Fibroblast of the conjunctiva (primary cell): ENCODE data around the gene LMCD1.

Source experiments
- DNase-seq: peaks from one replicate; pipeline ENCODE4 v3.0.0-alpha.2; 2010; ENCODE audit warnings: low read depth

Gene LMCD1, protein sequence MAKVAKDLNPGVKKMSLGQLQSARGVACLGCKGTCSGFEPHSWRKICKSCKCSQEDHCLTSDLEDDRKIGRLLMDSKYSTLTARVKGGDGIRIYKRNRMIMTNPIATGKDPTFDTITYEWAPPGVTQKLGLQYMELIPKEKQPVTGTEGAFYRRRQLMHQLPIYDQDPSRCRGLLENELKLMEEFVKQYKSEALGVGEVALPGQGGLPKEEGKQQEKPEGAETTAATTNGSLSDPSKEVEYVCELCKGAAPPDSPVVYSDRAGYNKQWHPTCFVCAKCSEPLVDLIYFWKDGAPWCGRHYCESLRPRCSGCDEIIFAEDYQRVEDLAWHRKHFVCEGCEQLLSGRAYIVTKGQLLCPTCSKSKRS

DNA sequence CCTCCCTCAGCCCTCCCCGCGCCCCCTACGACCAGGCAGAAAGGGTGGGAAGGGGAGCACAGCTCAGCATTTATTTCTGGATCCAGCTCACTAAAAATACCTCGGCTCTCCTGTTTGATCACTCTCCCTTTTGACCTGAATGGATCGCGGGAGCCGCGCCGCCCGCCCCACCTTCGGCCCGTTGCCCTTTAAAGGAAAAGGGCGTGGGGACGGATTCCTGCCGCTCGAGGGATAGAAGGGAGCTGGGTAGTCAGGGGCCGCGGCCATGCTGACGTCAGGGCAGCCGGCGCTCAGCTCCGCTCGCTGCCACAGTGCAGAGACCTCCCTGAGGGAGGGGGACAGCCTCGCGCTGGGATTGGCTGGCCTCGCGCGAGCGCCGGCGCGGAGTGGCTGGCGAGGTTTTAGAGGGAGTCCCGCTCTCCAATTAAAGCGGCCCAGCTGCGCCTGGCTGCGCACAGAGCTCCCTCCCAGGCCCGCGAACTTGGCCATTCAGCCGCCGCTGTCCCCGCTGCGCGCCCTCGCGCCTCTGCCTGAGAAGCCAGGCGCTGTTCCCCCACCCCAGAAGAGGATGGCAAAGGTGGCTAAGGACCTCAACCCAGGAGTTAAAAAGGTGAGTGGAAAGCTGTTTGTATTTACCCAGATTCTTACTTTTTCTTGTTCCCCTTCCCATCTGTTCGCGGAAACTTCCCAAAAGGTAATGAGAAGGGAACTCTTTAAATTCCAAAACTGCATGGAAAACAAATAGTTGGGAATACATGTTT lies at the start of gene LMCD1:
Gene LMCD1 (plus strand): TSS at position 453 of the 761 bp plus-strand sequence. CDS start 116 bp downstream, at position 569.
- peak; percentile 88 for DNase-seq

DNA sequence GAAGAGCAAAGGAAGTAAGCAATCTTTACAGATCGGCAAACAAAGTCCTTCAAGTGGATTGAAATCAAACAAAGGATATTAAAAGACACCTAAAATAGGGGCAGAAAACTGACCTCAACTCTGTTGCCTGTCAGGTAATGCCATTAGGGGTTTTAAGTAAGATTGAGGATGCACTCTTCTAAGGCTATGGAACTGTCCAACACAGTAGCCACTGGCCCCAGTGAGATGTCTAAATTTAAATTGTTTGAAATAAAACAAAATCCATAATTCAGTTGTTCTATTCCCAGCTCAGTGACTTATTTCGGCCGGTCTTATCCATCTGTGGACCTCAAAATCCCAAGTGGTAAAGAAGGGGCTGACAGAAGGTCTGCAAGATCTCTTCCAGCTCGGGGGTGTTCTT lies 49.5 kb upstream of the LMCD1 start:
- DNase-seq: no peak

DNA sequence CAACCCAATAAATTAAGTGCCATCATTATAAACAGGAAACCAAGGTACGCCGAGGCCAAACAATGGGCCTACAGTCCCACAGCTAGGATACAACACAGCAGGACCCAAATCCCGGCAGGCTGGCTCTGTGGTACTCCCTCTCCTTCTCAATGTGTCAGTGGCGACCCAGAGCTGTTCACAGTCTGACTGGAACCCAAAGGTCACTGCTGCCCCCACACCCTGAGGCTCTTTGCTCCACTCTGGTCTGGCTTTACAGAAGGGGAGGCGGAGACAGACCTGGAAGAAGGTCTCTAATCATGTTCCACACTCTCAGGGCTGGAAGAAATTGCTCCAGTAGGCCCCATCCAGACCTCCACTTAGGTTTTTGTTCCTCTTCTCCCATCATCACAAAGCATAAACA lies 48.5 kb upstream of the LMCD1 start:
- no peak for DNase-seq

DNA sequence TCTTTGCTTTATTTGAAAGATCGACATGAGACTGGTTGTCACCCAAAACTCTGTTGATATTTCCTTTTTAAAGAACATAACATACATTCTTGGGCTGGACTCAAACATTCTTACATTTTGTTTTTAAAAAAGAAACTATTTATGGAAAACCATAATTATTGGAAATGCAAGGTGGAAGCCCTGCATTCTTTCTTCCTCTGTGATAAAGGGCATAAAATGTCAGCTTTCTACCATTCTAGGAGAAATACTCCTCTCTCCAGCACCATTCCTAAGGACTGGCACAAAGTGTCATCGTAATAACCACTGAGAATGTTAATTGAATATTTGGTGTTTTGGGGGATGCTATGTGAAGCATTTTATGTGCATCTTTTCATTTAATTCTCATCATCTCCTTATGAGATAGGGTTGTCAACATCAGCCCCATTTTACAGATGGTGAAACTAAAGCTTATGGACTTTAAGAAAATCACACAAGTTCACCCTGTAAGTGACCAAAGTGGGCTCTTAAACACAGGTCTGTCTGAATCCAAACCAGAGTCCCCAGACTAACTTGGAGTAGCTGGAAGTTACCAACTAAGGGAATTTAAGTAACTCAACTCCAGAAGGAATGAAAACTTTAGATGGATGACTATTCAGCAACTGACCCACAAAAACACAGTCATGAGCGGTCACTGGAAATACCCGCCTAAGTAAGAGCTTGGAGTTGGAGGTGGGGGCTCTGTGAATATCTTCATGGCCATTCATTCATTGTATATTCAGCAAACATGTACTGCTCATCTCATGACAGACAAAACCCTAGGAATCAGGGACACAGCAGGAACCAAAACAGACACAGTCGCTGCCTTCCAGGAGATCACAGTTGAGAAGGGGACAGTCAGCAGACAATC lies 45.9 kb upstream of the LMCD1 start:
- DNase-seq: no peak

DNA sequence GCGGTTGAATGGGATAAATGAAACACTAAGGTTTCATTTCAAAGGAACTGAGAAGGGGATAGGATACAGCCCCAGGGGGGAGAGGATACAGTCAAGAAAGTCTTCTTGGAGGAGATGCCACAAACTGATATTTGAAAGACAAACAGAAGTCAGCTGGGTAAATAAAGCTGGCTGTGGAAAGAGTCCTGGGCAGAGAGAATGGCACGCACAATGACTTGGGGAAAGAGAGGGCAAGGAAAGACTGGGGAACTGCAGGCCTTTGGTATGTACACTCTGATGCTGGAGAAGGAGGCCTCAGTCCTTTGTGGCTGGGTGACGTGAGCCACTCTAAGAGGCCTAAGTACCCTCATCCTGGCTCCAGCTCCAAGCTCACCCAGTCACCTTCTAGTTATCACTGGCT lies 45.2 kb upstream of the LMCD1 start:
- DNase-seq: no peak

DNA sequence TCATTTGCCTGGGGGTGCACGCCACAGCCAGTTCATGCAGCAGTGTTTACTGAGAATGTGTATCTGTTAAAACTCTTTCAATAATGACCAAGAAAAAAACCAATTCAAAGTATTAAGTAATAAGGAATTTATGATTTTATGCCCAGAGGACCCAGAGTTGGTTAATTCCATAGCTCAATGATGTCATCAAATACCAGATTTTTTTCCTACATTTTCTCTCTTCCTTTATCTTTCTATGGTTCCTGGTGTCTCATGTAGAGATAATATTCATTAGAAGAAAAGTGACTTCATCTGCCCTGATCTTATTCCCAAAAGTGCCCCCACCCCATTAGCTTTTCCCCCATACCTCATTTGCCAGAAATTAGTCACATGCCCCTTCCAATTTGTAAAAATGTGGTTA lies 44.6 kb upstream of the LMCD1 start:
- no peak for DNase-seq

DNA sequence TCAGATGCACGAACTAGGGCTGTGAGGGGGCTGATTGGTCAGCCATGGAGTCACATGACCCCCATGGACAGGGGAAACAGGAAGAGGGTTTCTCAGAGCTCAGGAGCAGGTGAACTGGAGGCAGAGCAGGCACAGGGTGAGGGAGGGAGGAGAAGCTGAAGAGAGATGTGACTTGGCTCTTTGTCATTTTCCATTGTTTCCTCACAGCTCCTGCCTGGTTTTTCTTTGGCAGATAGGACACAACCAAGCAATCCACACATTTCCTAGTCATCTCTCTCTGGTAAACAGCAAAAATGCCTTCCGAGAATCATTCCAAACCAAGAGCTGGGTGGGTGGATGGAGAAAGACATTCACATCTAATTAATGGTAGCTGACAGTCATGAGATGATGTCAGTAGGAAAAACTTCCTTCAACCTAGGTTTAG lies 43.4 kb upstream of the LMCD1 start:
- no peak for DNase-seq

DNA sequence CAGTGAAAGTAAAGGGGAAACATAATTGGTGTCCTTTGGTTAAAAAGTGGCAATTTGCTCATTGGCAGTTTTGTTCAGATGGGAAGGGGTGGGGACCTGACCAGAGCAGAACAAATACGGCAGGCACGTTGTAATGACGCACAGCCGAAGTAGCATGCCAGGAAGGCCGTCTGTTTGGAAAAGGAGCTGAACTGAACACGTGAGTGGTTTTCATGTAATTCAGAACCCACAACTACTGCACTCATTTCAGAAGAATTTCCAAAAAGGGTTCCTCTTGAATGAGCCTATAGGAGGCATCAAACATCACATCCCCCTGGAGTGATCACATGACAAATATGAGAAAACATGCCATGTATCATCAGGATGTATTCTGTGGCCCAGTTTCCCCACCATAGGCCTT lies 42.9 kb upstream of the LMCD1 start:
- peak; percentile 49 for DNase-seq

DNA sequence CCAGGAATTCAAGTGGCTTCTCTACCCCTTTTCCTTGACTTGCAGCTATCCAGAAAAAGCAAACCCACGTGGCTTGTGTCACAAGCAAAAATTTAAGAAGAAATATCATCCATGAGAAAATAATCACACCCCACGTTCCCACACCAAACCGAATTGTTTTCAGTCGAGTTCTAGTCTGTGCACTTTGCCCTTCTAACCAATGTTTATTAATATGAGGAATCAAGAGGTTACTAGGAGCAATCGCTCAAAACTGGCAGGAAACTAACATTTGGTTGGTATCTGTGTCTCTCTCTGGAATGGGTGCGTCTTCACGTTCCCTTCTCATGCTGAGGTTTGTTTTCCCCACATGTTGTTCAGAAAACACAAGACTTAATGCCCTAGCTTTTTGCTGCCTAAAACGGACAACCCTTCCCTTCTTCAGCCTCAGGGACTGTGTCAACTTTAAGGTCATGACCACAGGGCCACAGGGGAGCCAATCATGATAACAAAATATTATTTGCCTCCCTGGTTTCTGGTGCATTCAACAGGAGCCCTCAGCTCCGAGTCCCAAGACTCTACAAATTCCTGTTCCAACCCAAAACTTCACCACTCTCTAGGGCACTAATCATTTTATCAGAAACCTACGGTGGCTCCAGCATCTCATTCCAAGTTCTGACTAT lies 41.4 kb upstream of the LMCD1 start:
- no peak for DNase-seq

DNA sequence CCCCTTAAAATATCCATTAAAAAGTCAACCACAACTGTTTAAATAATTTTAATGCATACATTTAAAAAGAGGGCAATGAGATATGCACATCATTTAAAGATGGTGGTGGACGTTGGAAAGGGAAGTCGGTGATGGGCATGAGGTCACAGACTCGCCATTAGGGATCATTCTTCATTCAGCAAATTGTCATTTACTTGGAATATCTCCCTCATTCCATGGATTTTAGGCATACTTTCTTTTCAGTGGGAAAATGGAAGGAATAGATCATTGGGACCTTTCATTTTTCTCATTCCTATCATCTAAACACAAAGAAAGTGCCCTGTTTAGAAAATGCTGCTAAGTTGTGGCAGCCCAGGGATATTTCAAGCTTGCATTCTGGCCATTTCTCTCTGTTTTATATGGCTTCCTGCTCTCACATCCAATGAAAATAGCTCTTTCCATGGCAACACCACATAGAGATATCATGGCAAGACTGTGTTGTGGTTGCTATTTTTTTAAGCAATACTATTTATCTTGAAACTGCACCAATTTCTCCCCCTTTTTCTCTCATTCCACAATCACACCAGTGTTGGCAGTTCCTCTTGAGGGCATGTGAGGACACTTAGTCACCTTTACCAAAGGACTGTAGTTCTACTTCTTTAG lies 40.7 kb upstream of the LMCD1 start:
- DNase-seq: peak; percentile 18

DNA sequence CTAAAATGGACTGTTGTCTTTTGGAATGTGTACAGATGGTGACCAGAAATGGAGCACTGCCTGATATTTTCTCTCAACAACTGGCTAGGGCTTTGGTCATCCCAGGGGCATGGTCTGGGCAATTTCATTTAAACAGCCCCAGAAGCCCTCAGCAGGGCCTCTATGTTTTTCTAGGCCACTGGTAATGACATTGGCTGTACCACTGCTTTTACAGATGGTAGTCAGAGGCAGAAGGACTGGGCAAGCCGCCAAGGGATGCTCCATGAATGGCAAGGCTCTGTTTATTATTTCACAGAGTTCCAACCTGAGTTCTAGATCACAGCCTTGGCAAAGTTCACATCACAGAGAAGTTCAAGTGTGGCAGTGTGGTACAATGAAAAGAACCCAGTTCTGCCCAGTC lies 37.0 kb upstream of the LMCD1 start:
- no peak for DNase-seq

DNA sequence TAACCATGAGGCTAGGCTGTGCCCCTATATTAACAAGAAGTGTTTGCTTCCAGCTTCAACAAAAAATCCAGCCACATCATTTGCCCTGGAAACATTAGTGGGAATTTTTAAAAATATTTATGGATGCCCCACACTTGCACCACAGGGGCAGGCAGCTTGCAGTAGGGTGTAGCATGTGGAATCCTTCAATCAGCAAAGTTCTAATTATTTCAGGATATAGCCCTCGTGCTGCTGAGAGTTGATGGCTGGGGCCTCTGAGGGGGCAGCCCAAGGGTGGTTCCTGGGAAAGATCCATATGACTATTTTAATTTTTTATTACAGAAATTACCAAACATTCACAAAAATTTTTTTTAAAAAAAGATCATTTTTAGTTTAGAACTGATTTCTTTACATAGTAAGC lies 35.1 kb upstream of the LMCD1 start:
- no peak for DNase-seq

DNA sequence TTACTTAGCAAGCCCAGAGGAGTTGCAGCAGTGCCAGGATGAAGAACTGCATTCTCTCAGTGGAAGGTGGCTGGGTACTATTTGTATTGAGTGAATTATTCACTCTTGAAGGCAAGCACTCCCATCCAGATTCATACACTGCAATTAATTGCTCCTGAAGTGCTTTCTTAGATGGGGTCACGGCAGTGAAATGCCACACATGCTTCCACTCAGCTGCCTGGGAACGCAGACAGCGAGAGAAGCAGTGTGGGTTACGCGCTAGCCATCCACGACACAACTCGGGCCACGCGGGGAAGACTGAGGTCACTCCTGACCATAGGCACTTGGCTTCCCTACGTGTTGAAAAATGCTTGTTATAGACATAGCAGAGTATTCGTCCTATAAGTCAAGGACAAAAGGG lies 30.8 kb upstream of the LMCD1 start:
- no peak for DNase-seq

DNA sequence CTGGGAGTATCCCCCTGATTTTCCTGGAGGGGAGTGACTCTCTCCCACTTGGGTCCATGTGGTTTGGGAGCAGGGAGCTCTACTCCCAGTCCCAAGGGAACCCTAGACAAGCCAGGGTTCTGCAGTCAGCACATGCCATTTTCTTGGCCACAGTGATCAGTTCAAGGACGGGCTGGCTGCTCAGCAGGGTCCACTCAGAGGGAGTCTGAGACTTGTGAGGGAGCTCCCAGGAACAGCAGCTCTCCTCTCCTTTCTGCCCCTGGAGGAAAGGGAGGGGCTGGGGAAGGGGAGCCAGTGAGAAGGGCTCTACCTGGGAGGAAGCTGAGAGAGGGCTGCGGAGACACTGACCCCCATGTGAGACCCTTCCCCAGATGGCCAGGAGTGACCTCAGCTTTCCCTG lies 29.1 kb upstream of the LMCD1 start:
- DNase-seq: no peak

DNA sequence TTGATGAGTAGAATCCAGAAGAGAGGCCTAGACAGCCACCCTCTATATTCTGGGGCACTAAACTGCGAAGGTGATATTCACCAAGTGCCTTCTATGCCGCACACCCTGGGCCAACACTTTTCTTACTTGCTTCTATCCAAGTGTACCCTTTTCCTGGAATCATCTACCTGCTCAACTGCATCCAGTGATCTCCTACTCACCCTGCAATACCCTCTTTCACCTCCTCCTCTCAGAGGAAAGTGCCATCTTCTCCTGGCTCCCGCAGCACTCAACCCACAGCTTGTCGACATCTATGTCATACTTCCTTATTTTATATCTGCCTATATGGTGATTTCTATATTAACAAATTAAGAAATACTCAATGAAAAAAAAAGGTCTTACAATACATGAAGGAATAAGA lies 28.6 kb upstream of the LMCD1 start:
- no peak for DNase-seq

DNA sequence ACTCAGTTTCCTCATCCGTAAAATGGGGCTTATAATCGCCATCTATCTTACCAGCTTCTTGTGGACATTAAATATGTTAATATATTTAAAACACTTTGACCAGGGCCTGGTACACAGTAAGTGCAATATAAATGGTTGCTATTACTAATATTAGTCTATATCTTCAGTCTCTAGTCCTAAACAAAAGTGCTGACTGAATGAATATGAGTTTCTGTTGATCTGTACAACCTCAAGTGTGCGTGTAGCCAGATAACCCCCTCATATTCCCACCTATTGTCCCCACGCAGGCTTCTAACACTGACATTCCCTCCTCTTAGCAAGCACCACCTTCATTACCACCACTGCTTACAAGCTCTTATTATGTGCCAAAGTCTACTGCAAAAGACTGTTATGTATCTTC lies 27.6 kb upstream of the LMCD1 start:
- no peak for DNase-seq

DNA sequence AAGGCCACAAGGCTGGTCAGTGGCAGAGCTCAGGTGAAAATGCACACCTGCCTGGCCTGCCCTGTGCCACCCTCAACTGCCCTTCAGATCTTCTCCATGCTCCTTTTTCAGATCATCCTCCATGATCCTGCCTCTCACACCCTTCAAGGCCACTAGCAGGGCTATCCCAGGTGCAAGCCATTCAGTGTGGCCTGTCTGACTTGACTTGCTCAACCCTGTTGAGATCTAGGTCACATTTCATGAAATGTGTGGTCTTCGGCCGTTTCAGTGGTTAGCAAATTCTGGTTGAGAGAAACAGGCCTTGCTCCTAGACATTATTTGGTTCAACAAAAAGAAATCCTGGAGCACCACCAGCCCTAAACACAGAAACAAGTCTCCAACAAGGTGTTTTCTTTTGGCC lies 26.6 kb upstream of the LMCD1 start:
- no peak for DNase-seq

DNA sequence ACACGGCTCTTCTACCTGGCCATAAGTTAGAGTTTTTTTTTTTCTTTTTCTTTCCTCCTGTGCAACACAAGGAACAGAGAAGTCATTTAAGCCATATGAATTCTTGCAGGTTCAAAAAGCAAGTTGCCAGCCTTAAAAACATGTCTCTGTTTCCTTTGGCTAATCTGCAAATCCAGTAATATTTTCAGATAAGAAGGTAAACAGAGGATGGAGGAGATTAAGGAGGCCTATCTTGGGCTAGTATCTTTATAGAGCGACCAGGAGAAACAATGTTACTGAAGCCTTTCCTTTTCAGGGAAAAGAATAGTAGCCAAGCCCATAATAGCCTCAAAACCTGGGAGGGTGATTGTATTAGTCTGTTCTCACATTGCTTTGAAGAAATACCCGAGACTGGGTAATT lies 20.9 kb upstream of the LMCD1 start:
- DNase-seq: no peak

DNA sequence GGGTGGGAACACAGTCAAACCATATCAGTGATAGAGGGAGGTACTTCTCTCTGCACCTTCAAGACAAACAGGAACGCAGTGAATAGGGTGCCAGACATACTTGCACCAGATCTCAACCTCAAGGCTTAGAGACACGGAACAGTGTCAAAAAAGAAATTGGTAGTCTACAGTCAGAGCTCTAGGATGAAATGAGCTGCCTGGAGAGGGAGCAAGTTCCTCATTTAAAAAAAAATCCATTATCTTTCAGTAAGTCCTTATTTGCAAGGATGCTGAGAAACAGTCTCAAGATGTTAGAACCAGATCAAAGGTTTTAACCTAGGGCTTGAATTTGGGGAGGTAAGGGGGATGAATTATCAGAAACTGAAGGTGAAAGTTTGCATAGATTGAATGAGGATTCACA lies 20.2 kb upstream of the LMCD1 start:
- DNase-seq: no peak

DNA sequence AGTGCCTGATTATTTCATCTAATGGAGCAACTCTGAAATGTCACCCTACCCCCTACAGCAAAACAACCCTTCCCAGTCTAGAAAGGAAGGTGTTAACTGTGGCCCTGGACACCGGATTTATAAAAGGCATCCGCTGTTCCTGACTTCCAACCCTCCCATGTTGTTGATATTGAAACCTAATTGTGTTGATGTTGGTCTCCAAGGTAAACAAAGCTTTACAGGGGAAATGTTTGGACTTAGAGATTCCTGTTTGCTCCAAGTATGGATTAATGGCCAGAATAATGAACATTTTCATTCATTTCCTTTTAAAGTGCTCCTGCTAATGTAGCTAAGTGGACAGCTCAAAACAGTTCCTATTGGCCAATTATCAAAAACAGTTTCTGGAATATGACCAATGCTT lies 19.4 kb upstream of the LMCD1 start:
- no peak for DNase-seq

DNA sequence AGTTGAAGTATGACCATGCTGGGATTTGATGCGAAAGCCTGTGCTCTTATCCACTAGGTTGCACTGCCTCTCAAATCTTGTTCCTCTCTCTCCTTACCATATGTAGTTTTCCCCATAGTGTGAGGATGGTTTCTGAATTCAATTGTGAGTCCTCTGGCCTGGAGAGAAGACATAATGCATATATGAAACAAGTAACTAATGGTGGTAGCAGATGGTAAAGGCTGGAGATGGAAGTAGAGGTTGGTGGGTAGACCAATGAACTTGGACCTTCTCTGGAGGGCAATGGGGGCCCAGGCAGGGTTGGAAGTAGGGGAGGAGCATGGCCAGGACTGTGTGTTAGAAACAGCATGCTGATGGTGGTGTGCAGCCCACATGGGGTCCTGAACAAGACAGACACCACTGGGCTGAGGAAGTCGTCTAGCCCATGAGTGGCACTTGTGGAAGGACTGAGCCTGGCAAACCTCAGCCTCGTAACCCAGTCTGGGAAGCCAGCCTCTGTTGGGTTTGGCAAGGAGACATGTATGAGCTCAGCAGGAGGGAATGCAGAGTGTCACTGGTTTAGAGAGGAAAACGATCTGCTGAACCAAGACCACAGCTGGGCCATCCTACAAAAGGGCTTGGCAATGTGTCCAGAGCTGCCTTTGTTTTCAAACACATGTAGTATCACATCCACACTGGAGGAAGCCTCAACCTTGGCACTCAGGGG lies 18.5 kb upstream of the LMCD1 start:
- DNase-seq: peak; percentile 84
